HG03097 (cell line): Measurements from ENCODE around the gene ATP5F1B.
"Not testable (repeated sequence)": the region's sequence is repeated elsewhere in the genome, so short reads cannot be mapped to it uniquely, and the experiment has no call there.

Experiments used
- ATAC-seq: cut with Tn5 transposase; IDR thresholded peaks from one replicate; pipeline ENCODE4 v1.9.1; 2021; ENCODE audit not compliant: unreplicated experiment, low FRiP score

ATP5F1B gene

DNA sequence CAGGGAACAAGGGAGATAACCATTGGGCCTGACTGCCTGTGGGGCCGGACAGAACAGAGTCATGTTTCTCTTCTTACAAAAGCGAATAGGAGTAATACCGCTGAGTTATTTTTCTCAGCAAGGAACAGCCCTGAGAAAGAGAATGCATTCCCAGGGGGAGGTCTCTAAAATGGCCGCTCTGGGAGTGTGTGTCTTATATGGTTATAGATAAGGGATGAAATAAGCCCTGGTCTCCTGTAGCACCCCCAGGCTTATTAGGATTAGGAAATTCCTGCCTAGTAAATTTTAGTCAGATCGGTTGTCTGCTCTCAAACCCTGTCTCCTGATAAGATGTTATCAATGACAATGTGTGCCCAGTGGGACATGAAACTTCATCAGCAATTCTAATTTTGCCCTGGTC, 8.0 kb upstream of the ATP5F1B start:
- ATAC-seq: not testable (repeated sequence)

DNA sequence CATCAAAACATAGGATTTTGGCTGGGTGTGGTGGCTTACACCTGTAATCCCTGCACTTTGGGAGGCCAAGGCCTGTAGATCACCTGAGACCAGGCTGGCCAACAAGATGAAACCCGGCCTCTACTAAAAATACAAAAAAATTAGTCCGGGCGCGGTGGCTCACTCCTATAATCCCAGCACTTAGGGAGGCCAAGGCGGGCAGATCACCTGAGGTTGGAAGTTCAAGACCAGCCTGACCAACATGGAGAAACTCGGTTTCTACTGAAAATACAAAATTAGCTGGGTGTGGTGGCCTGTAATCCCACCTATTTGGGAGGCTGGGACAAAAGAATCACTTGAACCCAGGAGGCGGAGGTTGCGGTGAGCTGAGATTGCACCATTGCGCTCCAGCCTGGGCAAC, 2.2 kb upstream of the ATP5F1B start:
- ATAC-seq: not testable (repeated sequence)

DNA sequence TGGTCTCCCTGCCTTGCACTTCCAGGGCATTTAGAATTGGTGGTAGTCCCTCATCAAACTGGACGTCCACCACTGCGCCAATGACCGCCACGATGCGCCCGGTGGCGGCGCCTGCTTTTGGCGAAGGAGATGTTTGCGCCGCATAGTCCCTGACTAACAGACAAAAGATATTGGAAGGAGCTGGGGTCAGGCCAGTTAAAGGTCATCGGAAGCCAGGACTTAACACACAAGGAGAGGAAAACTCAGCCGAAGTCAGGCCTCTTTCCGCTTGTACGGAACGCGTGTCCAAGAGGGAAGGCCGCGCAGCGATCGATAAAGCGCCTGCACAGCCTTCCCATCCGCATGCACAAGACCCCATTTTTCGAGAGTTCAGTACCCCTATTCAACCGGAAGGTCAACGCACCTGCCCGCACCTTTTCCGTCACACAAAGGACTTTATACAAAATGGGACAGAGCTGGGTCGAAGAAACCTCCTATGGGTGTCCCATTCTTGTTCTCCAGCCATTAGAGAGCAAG, 525 bp downstream of the ATP5F1B start:
- ATAC-seq: no peak

DNA sequence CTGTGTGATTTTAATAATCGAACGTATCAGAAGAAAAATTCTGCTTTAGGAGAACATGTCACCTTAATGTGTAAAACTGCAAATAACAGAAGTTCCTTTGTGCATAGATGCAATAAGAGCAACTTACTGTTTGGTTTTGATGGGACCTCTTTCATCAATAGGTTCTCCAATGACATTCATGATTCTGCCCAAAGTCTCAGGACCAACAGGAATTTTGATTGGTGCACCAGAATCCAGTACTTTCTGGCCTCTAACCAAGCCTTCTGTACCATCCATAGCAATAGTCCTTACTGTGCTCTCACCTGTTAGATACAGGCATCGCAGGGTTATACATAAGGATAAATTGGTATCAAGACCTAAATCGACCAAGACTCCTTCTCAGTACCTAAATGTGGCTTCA, 1.1 kb downstream of the ATP5F1B start:
- ATAC-seq: no peak

DNA sequence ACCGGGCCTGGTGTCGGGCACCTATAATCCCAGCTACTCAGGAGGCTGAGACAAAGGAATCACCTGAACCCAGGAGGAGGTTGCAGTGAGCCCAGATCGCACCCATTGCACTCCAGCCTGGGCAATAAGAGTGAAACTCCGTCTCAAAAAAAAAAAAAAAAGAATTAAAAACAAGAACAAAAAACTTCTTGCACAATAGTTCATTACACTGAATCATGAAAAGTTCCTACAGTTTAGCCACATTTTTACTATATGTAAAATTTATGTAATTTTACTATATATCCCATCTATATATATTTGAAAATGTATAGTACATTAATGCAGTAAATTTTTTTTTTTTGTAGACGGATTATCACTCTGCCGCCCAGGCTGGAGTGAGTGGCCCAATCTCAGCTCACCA, 4.6 kb downstream of the ATP5F1B start:
- ATAC-seq: no peak

DNA sequence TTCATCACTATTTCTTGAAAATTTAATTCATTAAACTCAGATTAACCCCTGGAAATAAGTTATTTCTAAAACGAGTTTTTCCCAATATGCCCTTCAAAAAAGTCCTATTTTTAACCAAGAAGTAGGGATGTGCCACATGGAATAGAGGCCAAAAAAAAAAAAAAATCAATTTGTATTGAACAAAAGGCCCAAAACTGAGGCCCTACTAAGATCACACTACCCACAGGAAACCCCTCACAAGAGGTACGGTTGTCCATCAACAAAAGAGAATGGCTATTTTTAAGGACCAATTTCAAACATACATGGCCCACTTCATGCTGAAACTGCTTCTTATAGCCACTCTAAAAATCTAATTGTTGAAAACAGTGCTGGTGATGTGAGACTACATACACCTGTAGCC, 8.2 kb downstream of the ATP5F1B start:
- no peak for ATAC-seq

DNA sequence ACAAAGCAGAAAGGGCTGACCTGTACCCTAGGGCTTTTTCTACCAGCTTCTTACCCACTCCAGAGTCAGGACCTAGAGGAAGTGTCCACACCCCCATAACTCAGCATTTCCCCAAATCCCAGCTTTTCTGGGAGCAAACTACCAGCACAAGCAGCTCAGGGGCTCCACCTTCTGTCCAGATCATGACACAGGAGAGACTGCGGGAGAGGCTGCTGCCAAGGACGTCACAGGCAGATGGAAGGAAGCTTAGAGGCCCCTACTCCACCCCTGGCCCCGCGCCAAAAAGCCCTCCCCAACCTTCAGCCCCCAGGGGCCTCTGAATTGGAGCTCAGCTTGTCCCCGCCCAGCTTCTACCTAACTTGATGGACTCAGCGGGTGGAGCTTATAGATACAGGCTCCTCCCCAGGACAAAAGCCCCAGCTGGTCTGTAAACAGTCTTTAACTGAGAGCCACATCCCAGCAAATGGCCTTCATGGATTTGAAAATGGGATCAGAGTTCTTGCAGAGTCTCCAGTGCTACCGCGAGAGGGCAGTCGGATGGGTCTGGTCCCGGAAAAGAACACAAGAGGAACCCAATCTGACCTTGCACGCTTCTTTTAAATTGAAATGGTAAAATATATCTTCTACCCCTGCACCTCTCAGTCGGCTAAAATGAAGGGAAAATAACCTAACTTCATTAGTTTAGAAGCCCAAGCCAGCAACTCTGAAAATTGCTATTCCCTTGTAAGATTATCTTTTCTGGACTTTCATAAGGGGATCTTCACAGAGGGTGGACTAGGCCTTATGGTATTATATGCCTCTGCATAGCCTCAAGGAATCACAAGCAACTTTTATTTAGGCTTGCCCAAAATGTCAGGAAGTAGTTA, 8.9 kb downstream of the ATP5F1B start:
- ATAC-seq: peak; percentile 45

DNA sequence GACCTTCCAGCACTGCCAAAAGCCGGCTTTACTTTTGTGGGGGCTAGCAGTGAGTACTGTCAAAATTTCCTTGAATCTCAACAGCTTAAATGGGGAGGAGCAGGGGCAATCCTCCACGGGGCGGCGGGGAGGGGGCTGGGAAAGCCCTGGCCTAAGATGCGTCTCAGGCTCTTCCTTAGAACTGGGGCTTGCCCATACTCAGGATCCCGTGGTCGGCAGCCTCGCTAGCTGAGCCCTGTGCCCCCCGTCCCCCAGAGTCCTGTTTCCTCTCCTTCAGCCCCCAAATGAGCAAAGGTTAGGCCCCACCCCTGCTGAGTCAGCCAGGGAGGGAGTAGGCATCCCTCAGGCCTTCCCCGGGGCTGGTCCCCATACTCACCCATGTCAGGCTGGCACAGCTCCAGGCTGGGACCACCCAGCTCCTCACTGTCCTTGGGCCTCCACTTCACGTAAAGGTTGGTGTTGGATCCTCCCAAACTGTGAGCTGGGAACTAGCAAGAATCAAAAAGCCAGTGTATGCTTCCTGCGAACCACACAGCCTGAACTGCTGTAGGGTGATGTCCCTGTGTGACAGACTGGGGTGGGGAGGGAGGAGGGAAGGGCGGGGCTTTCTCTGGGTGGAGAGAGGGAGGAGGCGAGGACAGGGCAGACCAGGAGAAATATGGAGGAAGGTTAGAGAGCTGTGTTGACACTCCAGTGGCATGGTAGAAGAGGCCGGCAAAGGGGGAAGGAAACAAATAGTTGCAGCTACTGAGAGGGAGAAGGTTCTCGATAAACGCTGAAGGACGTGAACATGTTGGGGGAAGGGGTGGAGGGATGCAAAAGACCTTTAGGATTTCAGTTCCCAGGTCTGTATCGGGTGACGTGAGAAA, 9.7 kb downstream of the ATP5F1B start:
- ATAC-seq: peak; percentile 30

DNA sequence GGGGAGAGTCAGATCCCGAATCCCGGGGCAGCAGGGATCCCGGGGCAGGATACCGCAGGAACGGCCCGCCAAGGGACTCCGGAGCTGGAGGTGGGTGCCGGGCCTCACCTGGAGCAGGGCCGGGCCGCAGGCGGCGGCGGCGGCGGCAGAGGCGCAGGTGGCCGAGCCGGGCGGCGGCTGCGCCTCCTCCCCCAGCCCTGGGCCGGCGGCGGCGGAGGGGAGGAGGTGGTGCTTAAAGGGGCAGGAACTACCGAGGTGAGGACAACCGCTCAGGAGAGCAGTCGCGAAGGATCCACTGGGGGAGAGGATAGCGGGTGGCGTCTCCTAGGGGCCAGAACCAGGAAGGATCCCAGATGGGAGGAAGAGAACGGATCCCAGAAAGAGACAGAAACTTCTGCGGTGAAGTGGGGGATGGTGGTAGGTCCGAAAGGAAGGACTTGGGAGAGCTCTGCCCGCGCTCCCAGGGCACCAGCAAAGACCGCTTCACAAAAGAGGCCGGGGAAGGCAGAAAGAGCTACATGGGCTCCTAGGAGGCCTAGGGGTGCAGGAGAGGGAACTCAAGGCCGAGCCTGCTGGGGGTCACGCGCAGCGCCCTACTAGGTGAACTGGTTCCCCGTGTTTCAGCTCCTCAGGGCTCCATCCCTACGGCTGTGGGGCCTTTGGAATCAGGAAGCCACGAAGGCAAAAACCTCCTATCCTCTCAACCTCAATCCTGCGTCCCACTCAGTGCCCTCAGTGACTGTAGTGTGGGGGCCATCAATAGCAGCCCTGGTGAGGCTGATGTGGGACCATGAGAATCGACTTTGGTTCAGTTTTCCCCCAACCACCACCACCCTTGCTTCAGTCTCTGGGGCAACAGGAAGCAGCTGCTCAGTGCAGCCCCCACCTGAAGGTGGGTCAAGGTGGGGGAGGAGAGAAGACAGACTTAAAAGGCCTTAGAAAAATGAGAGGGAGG, 10.7 kb downstream of the ATP5F1B start:
- ATAC-seq: peak; percentile 22

DNA sequence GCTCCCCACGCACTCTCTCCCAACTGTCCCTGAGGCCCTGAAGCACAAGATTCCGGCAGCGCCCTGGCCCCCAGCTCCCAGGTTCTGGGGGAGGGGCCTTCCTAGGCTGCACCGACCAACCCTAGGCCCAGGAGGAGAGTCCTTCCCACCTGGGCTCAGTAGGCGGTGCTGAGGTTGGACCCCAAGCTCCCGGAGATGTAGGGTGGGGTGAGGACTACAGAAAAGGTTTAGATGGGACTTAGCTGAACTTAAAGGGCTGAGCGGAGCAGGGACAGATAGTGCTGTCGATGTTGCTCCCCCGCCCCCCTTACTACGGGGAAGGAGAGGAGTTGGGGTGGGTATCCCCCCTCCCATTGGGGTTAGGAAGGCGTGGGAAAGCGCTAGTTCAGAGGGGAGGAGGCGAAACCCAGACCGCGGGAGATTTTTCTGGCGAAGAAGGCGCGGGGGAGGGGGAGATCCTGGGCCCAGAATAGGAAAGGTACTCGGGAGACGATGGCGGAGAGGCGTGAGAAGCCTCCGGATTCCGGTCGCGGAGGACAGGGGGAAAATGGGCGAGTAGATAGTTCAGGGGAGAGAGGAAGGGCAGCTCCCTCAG, 11.4 kb downstream of the ATP5F1B start:
- no peak for ATAC-seq

DNA sequence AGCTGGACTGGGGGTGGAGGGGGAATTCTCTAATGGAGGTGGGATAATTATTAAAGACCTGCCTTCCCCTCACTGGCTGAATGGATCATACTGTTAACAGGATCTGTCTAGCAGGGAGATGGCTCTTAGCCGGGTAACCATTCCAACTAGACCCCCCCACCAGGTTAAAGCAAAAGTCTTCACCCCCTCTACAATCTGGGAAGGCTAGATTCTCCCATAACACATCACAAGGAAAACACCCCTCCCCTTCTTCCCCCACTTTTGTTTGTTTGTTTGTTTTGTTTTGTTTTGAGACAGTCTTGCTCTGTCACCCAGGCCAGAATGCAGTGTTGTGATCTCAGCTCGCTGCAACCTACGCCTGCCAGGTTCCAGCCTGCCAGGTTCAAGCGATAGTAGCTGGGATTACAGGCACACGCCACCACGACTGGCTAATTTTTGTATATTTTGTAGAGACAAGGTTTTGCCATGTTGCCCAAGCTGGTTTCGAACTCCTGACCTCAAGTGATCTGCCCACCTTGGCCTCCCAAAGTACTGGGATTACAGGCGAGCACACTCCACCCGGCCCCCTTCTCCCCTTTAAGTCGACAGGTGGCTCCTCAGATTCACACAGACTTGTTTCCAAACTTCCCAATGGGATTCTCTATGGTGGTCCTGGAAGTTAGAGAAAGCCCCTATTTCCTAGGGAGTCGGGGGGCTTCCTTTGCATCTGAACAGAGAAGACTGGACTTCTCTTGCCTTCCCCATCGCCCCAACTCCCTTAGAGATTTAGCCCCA, 12.1 kb downstream of the ATP5F1B start:
- no peak for ATAC-seq

DNA sequence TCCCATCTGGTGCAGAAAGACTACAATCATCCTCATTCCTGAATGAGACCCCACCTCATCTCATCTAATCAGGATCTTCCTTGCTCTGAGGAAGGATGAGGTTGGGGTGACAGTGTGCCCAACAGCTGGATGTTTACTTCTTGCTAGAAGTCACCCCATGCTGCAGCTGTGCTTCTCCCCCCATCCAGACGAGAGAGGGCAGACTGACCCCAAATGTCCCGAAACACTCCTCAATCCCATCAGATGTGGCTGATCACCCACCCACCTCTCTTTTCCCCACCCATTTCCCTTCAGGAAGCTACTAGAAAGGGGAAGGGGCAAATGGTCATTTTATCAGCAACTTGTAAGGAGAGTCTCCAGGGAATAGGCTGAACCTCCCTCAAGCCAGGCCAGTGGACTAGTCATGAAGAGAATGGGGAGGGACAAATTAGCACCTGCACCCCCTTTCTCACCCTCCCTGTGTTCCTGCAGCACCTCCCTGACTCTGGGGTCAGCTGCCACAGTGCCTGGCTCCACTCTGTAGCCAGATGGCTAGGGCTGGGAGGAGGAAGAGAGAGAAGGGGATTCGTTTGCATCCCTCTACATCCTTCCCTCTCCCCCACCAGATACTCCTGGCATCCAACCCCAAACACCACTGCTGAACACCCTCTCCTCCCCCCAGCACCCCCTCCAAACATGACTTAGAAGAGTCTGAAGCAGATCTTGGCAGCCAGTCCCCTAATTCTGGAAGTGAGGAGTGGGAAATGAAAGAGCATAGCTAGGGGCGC, 12.9 kb downstream of the ATP5F1B start:
- no peak for ATAC-seq

DNA sequence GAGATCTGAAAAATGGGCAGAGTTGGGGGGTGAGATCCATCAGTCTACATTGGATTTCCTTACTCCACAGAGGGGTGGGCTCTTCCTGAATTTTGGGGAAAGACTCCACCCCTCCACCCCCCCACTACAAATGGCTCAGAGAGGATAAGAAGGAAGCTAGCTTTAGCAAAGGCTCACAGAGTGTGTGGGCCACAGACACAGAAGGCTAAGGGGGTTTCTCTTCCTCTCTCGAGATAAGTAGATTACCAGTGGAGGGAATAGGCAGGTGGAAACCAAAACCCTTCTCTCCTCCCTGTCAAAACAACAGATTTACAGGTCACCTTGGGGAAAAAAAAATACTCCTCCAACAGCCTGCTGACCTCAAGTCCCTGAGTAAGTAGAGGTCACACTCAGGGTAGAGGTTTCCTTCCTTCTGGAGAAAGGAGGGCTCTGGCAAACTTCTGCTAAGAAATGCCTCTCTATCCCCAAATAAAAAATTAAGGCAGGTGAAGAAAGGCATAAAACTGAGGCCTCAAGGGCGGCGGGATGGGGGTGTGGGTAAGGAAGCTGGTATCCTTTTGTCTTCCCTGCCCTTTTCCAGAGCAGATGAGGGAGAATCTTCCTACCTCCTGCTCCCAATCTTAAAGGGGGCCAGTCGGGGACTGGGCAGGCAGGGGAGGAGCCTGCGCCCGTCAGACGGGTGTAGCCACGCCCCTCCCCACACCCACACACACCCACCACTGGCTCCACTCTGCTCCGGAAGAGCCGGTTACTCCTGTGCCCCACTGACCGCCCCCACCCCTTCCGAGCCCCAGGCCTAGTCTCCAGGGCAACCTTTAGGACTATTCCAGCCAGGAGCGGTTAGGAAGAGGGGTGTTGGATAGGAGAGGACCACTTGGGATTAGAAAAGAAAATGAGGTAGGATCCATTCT, 13.7 kb downstream of the ATP5F1B start:
- ATAC-seq: no peak

DNA sequence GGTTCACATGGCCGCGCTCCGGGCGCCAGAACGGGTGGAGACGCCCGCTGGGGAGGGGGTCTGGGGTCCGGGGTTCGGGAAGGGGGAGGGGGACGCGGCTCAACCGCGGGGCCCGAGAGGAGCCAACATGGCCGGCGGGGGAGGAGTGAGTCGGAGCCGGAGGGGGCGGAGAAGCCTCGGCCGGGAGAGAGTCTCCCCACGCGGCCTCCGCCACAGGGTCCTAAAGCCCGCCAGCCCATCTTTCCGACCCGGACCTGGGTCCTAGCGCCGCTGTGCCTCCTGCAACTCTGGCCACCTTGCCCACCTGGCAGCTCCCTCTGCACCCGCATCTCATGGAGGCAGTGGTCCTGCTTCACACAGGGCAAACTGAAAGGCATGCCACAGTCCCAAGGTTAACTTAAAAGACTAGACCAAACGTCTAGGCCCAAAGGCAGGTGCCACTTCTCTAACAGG, 15.6 kb downstream of the ATP5F1B start, which contains the start of gene BAZ2A:
BAZ2A (minus strand) TSS at position 147 of the 453 bp plus-strand sequence. CDS start 12,796 bp downstream, outside the sequence.
- ATAC-seq: peak; percentile 49

DNA sequence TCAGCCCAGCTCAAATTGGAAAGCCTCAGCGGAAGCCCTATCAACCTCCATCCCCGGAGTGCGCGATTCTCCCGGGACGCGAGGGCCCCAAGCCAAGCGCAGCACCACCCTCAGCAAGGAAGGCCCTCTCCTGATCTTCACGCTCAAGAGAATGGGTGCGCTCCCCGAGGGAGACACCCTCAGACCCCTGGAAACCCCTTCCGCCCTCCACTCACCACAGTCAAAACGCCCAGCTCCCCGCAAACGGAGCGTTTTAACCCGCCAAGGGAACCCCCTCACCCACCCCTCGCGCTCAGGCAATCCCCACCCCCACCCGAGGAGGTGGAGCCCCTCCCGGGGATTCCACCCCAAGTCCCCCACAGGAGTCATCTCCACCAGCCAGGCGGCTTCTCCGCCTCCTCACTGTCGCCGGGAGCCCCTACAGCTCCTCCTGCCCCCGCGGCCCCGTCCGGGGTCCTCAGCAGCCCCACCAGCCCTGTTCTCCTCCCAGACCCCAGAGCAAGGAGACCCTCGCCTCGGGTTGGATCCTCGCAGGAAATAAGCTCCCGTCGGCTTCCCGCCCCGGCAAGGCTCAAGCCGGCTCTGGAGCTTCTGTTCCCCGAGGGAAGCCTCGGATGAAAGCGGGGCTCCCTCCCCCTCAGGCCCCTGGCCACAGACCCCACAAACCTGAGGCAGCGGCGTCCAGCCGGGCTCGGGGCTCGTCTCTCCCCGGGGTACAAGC, 16.2 kb downstream of the ATP5F1B start:
- ATAC-seq: no peak

DNA sequence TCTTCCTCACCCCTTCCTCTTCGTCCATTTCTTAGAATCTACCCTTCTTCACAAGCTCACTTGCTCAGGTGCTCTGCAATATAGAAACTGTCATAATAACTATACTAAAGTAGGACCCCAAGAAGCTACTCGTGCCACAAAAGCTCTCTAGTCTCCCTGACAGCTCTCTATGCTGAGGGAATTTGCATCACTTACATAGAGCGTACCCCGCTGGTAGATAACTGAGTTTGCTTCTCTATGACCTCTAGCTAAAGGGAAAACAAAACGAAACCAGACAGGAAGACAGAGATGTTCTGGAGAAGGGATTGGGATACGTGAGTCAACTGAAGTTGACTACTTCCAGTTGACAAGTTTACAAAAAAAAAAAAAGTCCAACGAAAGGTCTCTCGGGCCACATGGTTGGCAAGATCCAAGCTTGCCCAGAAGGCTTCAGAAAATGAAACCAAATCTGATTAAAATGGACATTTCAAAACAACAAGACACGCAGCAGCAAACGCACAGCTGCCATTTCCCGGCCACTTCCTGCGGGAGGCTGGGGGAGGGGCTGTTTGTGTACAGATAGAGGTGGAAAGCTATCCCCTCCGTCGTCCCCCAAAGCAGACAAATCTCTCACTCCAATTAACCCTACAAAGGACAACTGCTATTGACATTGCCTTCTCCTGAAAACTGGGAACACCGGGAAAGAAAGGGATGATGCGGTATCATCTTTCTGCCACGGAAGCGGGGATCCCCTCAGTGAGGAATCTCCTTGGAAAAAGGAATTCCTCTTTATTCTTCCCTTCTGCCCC, 16.9 kb downstream of the ATP5F1B start:
- peak; percentile 28 for ATAC-seq
